Testis (tissue), 3 donors: ENCODE results near the gene TTC33. TPM values are rescaled to one million over a fixed set of nuclear protein-coding genes. Genes with fewer than 3 reads are reported as not detected.

Experiments used
- DNase-seq: peaks from one replicate; pipeline ENCODE4 v3.0.0-alpha.2; 2019
- H3K27ac ChIP-seq, 2 donors: fragments of 200-600 bp; sonication (generic); one replicate each; pipeline ENCODE4 v1.5.1; 2019
- H3K27me3 ChIP-seq: fragments of 200-600 bp; sonication (generic); one replicate; pipeline ENCODE4 v1.5.1; 2019
- H3K36me3 ChIP-seq: fragments of 200-600 bp; sonication (generic); one replicate; pipeline ENCODE4 v1.5.1; 2017; ENCODE audit warnings: low read depth; ENCODE audit errors: missing control alignments
- H3K4me1 ChIP-seq: fragments of 200-600 bp; sonication (generic); one replicate; pipeline ENCODE4 v1.5.1; 2019
- H3K4me3 ChIP-seq, 2 donors: fragments of 200-600 bp; sonication (generic); one replicate each; pipeline ENCODE4 v1.5.1; 2017 to 2019
- H3K9me3 ChIP-seq: fragments of 200-600 bp; sonication (generic); one replicate; pipeline ENCODE4 v1.5.1; 2017
- POLR2A ChIP-seq: fragments of 450-650 bp; IDR thresholded peaks from one replicate; pipeline ENCODE4 v1.6.1; 2017; ENCODE audit warnings: antibody characterized with exemption, mild to moderate bottlenecking, moderate library complexity
- WGBS, 2 donors: methylation state at CpG; one replicate each; pipeline ENCODE4 v1.1.5; 2018; 5-methylcytosine and 5-hydroxymethylcytosine counted together
- intact Hi-C: fragments of 100-400 bp; cut with DNase I; formaldehyde crosslinking; loops from one replicate; pipeline ENCODE4 v1.15.1; 2023; ENCODE audit warnings: low total_unique reads
- polyA plus RNA-seq: library from polyadenylated mRNA; stranded (reverse); fragments of 350-450 nt; fragmentation: Illumina TruSeq; extraction: RNeasy Lipid Tissue Mini Kit (QIAGEN cat#74804); gene quantifications from one replicate; pipeline ENCODE4 v1.2.3, GENCODE V29; 2014; ENCODE audit warnings: low read depth, low replicate concordance; ENCODE audit not compliant: insufficient read depth
- total RNA-seq, 2 donors: library from RNA; depleted of rRNA; stranded (reverse); fragments of >200 nt; gene quantifications; one replicate each; pipeline ENCODE4 v1.2.3, GENCODE V29; 2016
- TF ChIP-seq, protein P1 (sequence below), 3 experiments: fragments of 450-650 bp in 2 of 3; fragments of 200-600 bp in 1 of 3; sonication (generic) in 1 of 3; IDR thresholded peaks; one replicate each; pipeline ENCODE4 v1.5.1; 2016 to 2019; ENCODE audit warnings: antibody characterized with exemption in 3 of 3, mild to moderate bottlenecking in 2 of 3, moderate library complexity in 1 of 3

TTC33 gene
- total and polyA plus RNA-seq, 3 donors from 2014 or later: 14.7 to 16.5 (median 15.2) TPM

- intact Hi-C loops: no loop called here
- 83 to 86% methylated on average over 5 of the region's 5 CpGs for WGBS, 2 donors
- no peaks in the 10 kb centered on the region for H3K27me3 ChIP-seq
- no peak for DNase-seq
- H3K9me3 ChIP-seq: no peaks in the 10 kb centered on the region
- H3K36me3 ChIP-seq: no peaks in the 10 kb centered on the region
- no peak for TF ChIP-seq POLR2A
- TF ChIP-seq, protein P1, sequence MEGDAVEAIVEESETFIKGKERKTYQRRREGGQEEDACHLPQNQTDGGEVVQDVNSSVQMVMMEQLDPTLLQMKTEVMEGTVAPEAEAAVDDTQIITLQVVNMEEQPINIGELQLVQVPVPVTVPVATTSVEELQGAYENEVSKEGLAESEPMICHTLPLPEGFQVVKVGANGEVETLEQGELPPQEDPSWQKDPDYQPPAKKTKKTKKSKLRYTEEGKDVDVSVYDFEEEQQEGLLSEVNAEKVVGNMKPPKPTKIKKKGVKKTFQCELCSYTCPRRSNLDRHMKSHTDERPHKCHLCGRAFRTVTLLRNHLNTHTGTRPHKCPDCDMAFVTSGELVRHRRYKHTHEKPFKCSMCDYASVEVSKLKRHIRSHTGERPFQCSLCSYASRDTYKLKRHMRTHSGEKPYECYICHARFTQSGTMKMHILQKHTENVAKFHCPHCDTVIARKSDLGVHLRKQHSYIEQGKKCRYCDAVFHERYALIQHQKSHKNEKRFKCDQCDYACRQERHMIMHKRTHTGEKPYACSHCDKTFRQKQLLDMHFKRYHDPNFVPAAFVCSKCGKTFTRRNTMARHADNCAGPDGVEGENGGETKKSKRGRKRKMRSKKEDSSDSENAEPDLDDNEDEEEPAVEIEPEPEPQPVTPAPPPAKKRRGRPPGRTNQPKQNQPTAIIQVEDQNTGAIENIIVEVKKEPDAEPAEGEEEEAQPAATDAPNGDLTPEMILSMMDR (IDR thresholded peaks at IDR 0.05): no peak
- H3K4me3 ChIP-seq: no peak overlapping the region
- H3K4me1 ChIP-seq: no peaks in the 10 kb centered on the region
- no peak overlapping the region for H3K27ac ChIP-seq
Observed at GRCh38 chr5:40616781-40617180, 139.0 kb downstream of the TTC33 start.

- Histone ChIP-seq H3K27me3 (no peaks in the 10 kb centered on the region), H3K27ac (no peak overlapping the region), H3K4me3 (no peak overlapping the region), H3K4me1 (no peaks in the 10 kb centered on the region), H3K36me3 (no peaks in the 10 kb centered on the region), H3K9me3 (no peaks in the 10 kb centered on the region)
- WGBS, 2 donors: 69 to 72% methylated on average over 4 of the region's 4 CpGs
- intact Hi-C loops: no loop called here
- no peak for DNase-seq
- TF ChIP-seq, protein P1 (IDR thresholded peaks at IDR 0.05): no peak
- TF ChIP-seq POLR2A: no peak
Observed at GRCh38 chr5:40615586-40616170, 140.1 kb downstream of the TTC33 start.

DNA sequence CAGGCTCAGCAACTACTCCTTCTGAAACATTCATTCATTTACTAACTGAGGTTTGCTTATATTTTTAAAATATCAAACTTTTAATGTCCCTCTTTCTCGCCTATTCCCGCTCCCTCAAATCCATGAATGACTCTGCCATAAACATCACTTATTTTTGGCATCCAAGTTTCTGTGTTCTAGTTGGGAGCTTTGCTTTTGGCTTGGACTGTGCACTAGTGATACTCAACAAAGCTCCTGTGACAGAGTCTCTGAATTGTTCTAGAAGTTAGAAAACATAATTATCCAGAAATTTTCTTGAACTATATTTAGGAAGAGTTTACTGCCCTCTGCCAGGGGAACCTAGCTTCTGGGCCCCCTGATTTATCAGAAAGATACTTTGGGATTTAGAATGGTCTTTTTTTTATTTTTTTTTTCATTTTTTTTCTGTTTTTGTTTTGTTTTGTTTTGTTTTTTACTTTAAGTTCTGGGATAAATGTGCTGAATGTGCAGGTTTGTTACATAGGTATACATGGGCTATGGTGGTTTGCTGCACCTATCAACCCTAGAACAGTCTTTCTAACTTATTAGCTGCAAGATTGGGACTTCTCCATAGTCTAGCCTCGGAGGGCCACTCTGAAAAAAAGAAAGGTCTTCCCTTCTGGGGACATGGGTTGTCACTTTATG is 140.7 kb downstream of the TTC33 start:
- no peaks in the 10 kb centered on the region for H3K4me1 ChIP-seq
- WGBS, 2 donors: 55 to 59% methylated on average over 3 of the region's 3 CpGs
- DNase-seq: no peak
- no peaks in the 10 kb centered on the region for H3K27me3 ChIP-seq
- intact Hi-C loops: no loop called here
- TF ChIP-seq POLR2A: no peak
- TF ChIP-seq, protein P1 (IDR thresholded peaks at IDR 0.05): no peak
- no peak overlapping the region for H3K4me3 ChIP-seq
- H3K9me3 ChIP-seq: no peaks in the 10 kb centered on the region
- H3K27ac ChIP-seq: no peak overlapping the region
- H3K36me3 ChIP-seq: no peaks in the 10 kb centered on the region

- 75 to 81% methylated on average over 1 of the region's 1 CpG for WGBS, 2 donors
- Histone ChIP-seq H3K4me1 (no peaks in the 10 kb centered on the region), H3K9me3 (no peaks in the 10 kb centered on the region), H3K36me3 (no peaks in the 10 kb centered on the region), H3K27me3 (no peaks in the 10 kb centered on the region), H3K27ac (no peak overlapping the region), H3K4me3 (no peak overlapping the region)
- TF ChIP-seq, protein P1 (IDR thresholded peaks at IDR 0.05): no peak
- no peak for TF ChIP-seq POLR2A
- intact Hi-C loops: no loop called here
- no peak for DNase-seq
Observed at GRCh38 chr5:40614466-40614865, 141.3 kb downstream of the TTC33 start.

- no peaks in the 10 kb centered on the region for H3K4me1 ChIP-seq
- DNase-seq: no peak
- intact Hi-C loops: no loop called here
- H3K27me3 ChIP-seq: no peaks in the 10 kb centered on the region
- no peak overlapping the region for H3K27ac ChIP-seq
- 82 to 88% methylated on average over 3 of the region's 3 CpGs for WGBS, 2 donors
- H3K36me3 ChIP-seq: no peaks in the 10 kb centered on the region
- H3K9me3 ChIP-seq: no peaks in the 10 kb centered on the region
- TF ChIP-seq, protein P1 (IDR thresholded peaks at IDR 0.05): no peak
- TF ChIP-seq POLR2A: no peak
- H3K4me3 ChIP-seq: no peak overlapping the region
Observed at GRCh38 chr5:40607202-40607601, 148.6 kb downstream of the TTC33 start.
